ENCODE measurements around the gene RECQL.

Gene RECQL

DNA sequence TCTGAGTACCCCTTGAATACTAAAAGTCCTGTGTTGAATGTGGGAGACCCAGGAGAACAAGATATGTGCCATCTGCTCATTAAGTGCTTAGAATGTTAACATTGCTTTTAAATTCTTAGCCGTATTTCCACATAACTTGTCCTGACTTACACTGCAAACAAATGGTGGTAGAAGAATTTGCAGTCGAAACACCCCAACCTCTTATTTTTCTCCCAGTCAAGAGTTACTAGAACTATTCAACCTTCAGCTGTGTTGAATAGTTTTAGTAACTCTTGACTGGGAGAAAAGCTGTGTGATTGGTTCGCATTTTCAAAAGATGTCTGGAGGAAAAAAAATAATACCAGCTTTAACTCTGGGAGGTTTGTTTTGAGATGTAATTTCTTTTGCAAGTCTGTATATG lies 17.0 kb upstream of the RECQL start:
- Histone ChIP-seq H3K27me3 (replicated peaks; ENCODE audit: control insufficient read depth, insufficient read depth, low read length) (no peaks in the 10 kb centered on the region), H3K36me3 (ENCODE audit: control insufficient read depth, insufficient read depth, low read length) (peaks cover 7% of the 10 kb centered on the region), H3K4me3 (replicated peaks; ENCODE audit: low read depth, low read length) (no peak overlapping the region)
- TF ChIP-seq, protein P1, sequence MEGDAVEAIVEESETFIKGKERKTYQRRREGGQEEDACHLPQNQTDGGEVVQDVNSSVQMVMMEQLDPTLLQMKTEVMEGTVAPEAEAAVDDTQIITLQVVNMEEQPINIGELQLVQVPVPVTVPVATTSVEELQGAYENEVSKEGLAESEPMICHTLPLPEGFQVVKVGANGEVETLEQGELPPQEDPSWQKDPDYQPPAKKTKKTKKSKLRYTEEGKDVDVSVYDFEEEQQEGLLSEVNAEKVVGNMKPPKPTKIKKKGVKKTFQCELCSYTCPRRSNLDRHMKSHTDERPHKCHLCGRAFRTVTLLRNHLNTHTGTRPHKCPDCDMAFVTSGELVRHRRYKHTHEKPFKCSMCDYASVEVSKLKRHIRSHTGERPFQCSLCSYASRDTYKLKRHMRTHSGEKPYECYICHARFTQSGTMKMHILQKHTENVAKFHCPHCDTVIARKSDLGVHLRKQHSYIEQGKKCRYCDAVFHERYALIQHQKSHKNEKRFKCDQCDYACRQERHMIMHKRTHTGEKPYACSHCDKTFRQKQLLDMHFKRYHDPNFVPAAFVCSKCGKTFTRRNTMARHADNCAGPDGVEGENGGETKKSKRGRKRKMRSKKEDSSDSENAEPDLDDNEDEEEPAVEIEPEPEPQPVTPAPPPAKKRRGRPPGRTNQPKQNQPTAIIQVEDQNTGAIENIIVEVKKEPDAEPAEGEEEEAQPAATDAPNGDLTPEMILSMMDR (IDR thresholded peaks at IDR 0.05; ENCODE audit: insufficient read depth, low read length, poor library complexity, severe bottlenecking) = no peak
- DNase-seq (ENCODE audit: extremely low read depth, insufficient read length) = no peak

DNA sequence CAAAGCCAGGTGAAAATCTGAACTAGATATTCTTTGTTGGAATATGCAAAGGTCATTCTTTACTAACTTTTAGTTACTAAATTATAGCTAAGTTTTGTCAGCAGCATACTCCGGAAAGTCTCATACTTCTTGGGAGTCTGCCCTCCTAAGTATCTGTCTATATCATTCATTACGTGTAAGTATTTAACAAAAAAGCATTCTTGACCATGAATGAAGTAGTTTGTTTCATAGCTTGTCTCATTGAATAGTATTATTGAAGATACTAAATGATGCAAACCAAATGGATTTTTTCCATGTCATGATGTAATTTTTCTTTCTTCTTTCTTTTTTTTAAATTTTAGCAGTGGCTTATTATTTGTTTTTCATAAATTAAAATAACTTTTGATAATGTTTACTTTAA lies 14.8 kb upstream of the RECQL start:
- TF ChIP-seq, protein P1 (IDR thresholded peaks at IDR 0.05; ENCODE audit: insufficient read depth, low read length, poor library complexity, severe bottlenecking) = no peak
- Histone ChIP-seq H3K4me3 (replicated peaks; ENCODE audit: low read depth, low read length) (no peak overlapping the region), H3K36me3 (ENCODE audit: control insufficient read depth, insufficient read depth, low read length) (peaks cover 7% of the 10 kb centered on the region), H3K27me3 (replicated peaks; ENCODE audit: control insufficient read depth, insufficient read depth, low read length) (no peaks in the 10 kb centered on the region)
- DNase-seq (ENCODE audit: extremely low read depth, insufficient read length) = no peak

DNA sequence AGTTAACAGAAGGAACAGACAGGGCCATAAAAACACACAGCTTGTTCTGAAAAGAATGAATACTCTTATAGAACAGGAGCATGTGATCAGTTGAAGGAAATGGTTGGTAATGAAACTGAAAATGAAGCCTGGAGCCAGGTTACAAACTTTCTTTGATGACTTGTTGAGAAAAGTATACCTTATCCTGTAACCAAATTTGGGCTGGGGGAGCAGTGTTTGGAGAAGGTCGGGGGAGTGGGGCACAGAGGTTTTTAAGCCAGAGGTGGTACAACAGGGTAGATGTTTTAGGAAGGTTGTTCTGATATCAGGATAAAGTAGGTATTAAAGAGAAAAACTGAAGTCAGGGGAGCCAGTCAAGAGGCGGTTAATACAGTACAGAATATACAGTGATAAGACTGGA lies 8.3 kb upstream of the RECQL start:
- TF ChIP-seq, protein P1 (IDR thresholded peaks at IDR 0.05; ENCODE audit: insufficient read depth, low read length, poor library complexity, severe bottlenecking) = no peak
- DNase-seq (ENCODE audit: extremely low read depth, insufficient read length) = no peak
- Histone ChIP-seq H3K36me3 (ENCODE audit: control insufficient read depth, insufficient read depth, low read length) (peaks cover 4% of the 10 kb centered on the region), H3K27me3 (replicated peaks; ENCODE audit: control insufficient read depth, insufficient read depth, low read length) (no peaks in the 10 kb centered on the region), H3K4me3 (replicated peaks; ENCODE audit: low read depth, low read length) (no peak overlapping the region)

DNA sequence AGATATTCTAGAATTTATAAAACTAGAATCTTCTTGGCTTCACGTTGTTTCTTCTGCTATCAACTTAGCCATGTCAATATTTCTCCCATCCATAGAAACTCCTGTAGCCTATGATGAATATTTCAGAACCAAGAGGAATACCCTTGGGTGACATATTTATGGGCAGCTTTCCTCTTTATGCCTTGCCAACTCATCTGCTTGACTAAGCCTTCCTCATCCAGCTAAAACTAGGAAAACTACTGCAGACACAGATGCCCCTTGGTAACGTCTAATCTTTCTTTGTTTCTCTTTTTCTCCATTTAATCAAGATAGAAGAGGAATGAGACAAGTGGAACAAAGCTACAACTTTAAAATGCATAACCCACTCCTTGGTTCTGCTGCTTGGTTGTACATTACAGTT lies 6.4 kb upstream of the RECQL start:
- Histone ChIP-seq H3K4me3 (replicated peaks; ENCODE audit: low read depth, low read length) (no peak overlapping the region), H3K27me3 (replicated peaks; ENCODE audit: control insufficient read depth, insufficient read depth, low read length) (no peaks in the 10 kb centered on the region), H3K36me3 (ENCODE audit: control insufficient read depth, insufficient read depth, low read length) (peaks cover 2% of the 10 kb centered on the region; the same call in 1 of the 2 replicates)
- no peak for DNase-seq (ENCODE audit: extremely low read depth, insufficient read length)
- TF ChIP-seq, protein P1 (IDR thresholded peaks at IDR 0.05; ENCODE audit: insufficient read depth, low read length, poor library complexity, severe bottlenecking) = no peak

DNA sequence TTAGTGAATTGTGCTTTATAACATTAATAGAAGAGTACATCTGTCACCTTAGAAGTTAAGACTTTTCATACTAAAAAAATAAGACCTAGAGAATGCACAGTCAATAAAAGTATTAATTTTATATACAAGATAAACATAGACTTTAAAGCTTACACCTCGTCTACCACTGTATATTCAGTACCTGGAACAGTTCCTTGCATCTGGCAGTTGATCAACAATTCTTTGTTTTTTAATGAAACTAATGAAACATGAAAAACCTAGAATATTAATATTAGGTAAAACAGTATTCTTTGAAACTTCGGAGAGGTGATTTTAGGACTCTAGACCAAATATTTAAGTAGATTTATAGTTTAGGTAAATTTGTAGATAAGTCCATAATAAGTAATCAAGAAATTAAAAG lies 4.5 kb upstream of the RECQL start:
- Histone ChIP-seq H3K4me3 (replicated peaks; ENCODE audit: low read depth, low read length) (no peak overlapping the region), H3K27me3 (replicated peaks; ENCODE audit: control insufficient read depth, insufficient read depth, low read length) (no peaks in the 10 kb centered on the region), H3K36me3 (ENCODE audit: control insufficient read depth, insufficient read depth, low read length) (peaks cover 1% of the 10 kb centered on the region; the same call in 1 of the 2 replicates)
- TF ChIP-seq, protein P1 (IDR thresholded peaks at IDR 0.05; ENCODE audit: insufficient read depth, low read length, poor library complexity, severe bottlenecking) = no peak
- no peak for DNase-seq (ENCODE audit: extremely low read depth, insufficient read length)

DNA sequence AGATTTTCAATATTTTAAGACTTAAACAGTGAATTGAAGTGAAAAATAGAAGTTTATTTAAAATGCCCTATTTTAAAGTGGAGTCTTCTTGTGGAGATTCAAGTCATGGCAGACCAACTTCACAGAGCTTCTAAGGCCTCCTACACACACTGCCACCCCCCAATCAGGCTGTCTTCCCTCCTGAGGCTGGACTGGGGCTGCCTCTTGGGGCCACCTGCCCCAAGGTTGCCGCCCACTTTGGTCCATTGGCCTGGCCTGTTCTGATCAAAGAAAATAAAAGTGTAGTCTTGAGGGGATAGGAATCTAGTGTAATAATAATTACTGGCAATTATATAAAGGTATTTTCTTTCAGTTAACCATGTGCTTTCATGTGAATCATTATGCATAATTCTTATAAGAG lies 1.4 kb upstream of the RECQL start:
- peak overlapping the region; percentile 75 for H3K4me3 ChIP-seq (replicated peaks; ENCODE audit: low read depth, low read length)
- no peaks in the 10 kb centered on the region for H3K27me3 ChIP-seq (replicated peaks; ENCODE audit: control insufficient read depth, insufficient read depth, low read length)
- TF ChIP-seq, protein P1 (IDR thresholded peaks at IDR 0.05; ENCODE audit: insufficient read depth, low read length, poor library complexity, severe bottlenecking) = no peak
- H3K36me3 ChIP-seq (ENCODE audit: control insufficient read depth, insufficient read depth, low read length) = peaks cover 3% of the 10 kb centered on the region; the same call in 1 of the 2 replicates
- DNase-seq (ENCODE audit: extremely low read depth, insufficient read length) = no peak
